ENCODE data around the gene WDFY3.
A peak's percentile ranks its signal among the peaks of the same experiment; 100 is the strongest.

Gene WDFY3

GRCh38 chr4:84905646-84906045 is 60.8 kb downstream of the WDFY3 start:
- no peak for DNase-seq (ENCODE audit: low read depth)

GRCh38 chr4:84901740-84902281 is 64.7 kb downstream of the WDFY3 start:
- DNase-seq (ENCODE audit: low read depth) = no peak

GRCh38 chr4:84901173-84901572 is 65.3 kb downstream of the WDFY3 start:
- DNase-seq (ENCODE audit: low read depth) = no peak

- DNase-seq (ENCODE audit: low read depth) = no peak
These were observed 66.9 kb downstream of the WDFY3 start for GRCh38 chr4:84899616-84900015.

DNA sequence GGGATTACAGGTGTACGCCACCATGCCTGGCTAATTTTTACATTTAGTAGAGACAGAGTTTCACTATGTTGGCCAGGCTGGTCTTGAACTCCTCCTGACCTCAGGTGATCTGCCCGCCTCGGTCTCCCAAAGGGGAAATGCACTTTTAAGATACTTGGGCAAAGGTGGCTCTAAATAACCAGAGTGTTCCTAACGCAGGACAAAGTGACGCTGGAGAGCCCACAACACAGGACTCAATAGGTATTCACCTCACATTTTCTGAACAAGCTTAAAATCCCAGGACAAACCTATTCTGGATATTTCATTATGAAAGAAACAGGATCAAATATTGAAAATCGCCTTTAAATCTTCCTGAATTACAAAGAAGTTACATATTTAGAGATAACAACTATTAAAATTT is 69.0 kb downstream of the WDFY3 start:
- no peak for DNase-seq (ENCODE audit: low read depth)

GRCh38 chr4:84895283-84895682 is 71.2 kb downstream of the WDFY3 start:
- no peak for DNase-seq (ENCODE audit: low read depth)

- no peak for DNase-seq (ENCODE audit: low read depth)
These were observed 71.9 kb downstream of the WDFY3 start for GRCh38 chr4:84894621-84895020.

DNA sequence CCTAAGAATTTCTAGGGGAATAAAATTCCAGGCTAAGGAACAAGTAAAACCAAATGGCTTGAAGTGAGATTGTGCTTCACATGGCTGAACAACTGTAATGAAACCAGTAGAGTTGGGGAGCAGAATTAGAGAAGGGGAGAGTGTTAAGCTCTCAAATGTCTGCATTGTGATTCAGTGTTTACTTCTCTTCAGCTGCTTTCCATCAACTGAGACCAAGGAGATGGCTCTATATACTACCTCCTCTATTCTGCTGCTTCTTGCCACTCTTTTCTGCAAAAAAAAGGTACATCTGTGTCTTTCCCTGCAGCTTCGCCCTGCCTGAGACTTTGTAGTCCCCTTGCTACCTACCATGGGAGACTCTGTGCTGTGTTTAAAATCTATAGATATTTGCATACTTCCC is 73.5 kb downstream of the WDFY3 start:
- no peak for DNase-seq (ENCODE audit: low read depth)

DNA sequence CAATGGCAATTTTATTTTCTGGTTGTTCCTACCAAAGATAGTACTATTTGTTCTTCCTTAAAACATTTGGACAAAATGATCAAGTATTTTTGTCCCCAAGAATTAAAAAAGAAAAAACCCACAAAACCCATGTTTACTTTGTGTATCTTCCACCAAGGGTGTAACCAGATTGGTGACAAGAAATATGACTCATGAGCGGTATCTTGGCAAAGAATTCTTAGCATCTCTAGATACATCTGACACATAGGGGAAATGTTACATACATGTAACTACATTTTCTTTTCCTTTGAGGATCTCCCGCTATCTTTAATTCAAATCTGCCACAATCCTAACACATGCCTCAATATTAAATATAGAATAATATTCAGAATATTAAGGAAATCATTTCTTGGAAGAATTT is 78.7 kb downstream of the WDFY3 start:
- peak; percentile 29 for DNase-seq (ENCODE audit: low read depth)

- DNase-seq (ENCODE audit: low read depth) = peak; percentile 13
These were observed 86.8 kb downstream of the WDFY3 start for GRCh38 chr4:84879651-84880200.

DNA sequence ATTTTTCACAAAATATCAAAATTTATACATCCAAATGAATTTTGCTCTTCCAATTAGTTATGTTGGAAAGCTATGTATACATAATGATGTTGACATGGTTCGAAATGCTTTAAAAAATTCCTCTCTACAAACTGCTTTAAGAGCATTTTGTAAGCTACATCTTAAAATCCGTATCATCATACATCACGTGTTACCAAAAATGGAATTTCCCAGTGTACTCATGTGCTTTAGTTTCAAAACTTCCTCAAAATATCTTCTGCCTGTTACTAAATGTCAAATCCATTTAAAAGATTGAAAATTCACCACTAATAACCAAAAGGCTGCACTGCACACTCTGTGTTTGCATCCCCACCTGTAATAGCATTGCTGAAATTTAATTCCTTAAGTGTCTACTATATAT is 87.9 kb downstream of the WDFY3 start:
- no peak for DNase-seq (ENCODE audit: low read depth)

- peak; percentile 61 for DNase-seq (ENCODE audit: low read depth)
These were observed 88.4 kb downstream of the WDFY3 start for GRCh38 chr4:84878090-84878489.

GRCh38 chr4:84877051-84877833 is 89.2 kb downstream of the WDFY3 start:
- no peak for DNase-seq (ENCODE audit: low read depth)

- no peak for DNase-seq (ENCODE audit: low read depth)
These were observed 90.7 kb downstream of the WDFY3 start for GRCh38 chr4:84875636-84876371.

DNA sequence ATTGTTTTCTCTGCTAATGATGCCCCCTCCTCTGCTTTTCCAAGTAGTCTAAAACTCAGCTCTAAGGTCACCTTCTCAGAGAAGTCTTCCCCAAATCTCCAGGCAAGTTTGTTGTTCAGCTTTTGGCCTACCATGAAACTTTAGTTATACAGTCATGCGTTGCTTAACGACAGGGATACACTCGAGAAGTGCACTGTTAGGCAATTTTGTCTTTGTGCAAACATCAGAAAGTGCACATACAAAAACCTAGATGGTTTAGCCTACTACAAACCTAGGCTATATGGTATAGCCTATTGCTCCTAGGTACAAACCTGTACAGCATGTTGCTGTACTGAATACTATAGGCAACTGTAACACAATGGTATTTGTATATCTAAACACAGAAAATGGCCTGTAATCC is 91.9 kb downstream of the WDFY3 start:
- DNase-seq (ENCODE audit: low read depth) = no peak

GRCh38 chr4:84870398-84871163 is 95.9 kb downstream of the WDFY3 start:
- no peak for DNase-seq (ENCODE audit: low read depth)

- no peak for DNase-seq (ENCODE audit: low read depth)
These were observed 100.2 kb downstream of the WDFY3 start for GRCh38 chr4:84866295-84866694.

- DNase-seq (ENCODE audit: low read depth) = no peak
These were observed 100.9 kb downstream of the WDFY3 start for GRCh38 chr4:84865600-84865999.

GRCh38 chr4:84862064-84862463 is 104.4 kb downstream of the WDFY3 start:
- DNase-seq (ENCODE audit: low read depth) = no peak

DNA sequence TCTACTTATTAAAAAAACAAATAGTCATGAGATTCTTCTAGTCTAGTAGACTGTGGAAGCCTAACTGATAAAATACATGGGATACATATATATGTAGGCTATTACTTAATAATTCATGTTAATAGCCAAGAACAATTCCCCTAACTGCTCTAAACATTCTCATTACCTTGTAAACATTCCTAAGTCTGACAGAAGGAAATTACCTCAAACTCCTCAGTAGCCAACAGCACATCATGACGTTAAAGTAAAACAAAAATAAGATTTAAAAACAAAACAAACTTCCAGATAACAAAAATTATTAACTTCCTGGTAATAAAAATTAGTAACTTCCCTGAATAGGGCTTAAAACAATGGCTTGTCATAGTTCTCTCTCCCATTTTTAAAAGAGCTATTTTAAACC is 109.2 kb downstream of the WDFY3 start:
- no peak for DNase-seq (ENCODE audit: low read depth)

DNA sequence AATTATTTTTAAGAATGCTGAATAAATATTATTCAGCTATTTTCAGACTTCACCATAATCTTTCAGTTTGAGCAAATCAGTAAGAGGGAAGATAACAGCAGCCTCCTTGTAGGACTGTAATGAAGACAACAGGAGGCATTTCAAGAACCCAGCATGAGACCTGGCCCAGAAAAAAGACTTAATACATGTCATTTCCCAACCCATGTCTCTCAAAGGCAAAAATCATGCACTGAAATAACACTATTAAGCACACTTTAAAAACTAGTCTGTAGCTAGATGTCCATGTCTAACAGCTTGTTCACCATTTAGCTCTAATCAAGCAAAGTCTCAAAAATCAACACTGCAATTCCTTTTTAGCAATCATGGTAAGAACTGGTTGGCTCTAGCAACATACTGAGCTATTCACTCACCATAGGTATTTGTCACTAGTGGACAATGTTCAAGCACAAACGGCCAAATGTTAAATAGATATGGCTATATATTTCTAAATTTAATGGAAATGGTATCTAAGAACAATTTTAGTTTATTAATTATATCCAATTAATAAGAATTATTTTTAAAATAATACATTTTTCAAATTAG is 109.9 kb downstream of the WDFY3 start:
- no peak for DNase-seq (ENCODE audit: low read depth)

DNA sequence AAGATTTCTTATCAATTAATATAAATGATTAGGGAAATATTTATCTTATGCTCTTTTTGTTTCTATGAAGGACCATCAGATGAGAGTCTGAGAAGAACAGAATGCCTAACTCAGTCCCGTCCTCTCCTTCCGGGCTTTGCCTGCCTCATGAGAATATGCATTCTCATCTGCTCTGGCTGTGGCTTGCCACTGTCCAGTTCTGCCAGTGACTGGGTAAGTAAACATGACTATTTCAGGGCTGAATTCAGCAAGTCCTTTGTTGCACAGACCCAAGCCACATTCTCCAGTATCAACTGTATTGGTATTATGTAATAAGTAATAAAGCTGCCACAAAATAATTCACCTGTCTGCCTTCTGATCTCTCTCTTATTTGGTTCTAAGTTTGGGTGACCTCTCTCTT is 110.7 kb downstream of the WDFY3 start:
- DNase-seq (ENCODE audit: low read depth) = no peak

All from fibroblast of gingiva (primary cell).